GM12892 (cell line): Measurements from ENCODE around the gene PID1.

Experiments
- POLR2A ChIP-seq: IDR thresholded peaks from 2 replicates; pipeline ENCODE4 v1.6.1; 2011; ENCODE audit warnings: low read depth, low read length, control low read depth
- POLR2AphosphoS5 ChIP-seq: IDR thresholded peaks from 2 replicates; pipeline ENCODE4 v1.6.1; 2011; ENCODE audit warnings: low read depth, low read length, control low read depth
- TAF1 ChIP-seq: IDR thresholded peaks from 2 replicates; pipeline ENCODE4 v1.6.1; 2011; ENCODE audit warnings: low read depth, mild to moderate bottlenecking, control low read depth, low read length, borderline replicate concordance

- TF ChIP-seq POLR2A: no peak
- TF ChIP-seq POLR2AphosphoS5: no peak
- TF ChIP-seq TAF1: no peak
Measured at GRCh38 chr2:229319558-229319957, 48.5 kb upstream of the PID1 start.
